GM23248 (cell line): ENCODE measurements around the gene PNMA6F.

Experiments
- EZH2 ChIP-seq: fragments of 200-600 bp; sonication (generic); IDR thresholded peaks from 2 replicates; pipeline ENCODE4 v1.6.1; 2018; ENCODE audit warnings: antibody characterized with exemption, mild to moderate bottlenecking; ENCODE audit not compliant: insufficient read depth, poor library complexity, severe bottlenecking
- EZH2phosphoT487 ChIP-seq: fragments of 200-600 bp; sonication (generic); IDR thresholded peaks from 2 replicates; pipeline ENCODE4 v1.6.1; 2018; ENCODE audit warnings: antibody characterized with exemption, moderate library complexity, mild to moderate bottlenecking, low read depth; ENCODE audit not compliant: insufficient read depth

- TF ChIP-seq EZH2phosphoT487 (no peak), EZH2 (no peak)
These were observed 31.8 kb upstream of the PNMA6F start for GRCh38 chrX:153353416-153353815.
